ENCODE measurements around the gene CCNL2. TPM values are rescaled to one million over a fixed set of nuclear protein-coding genes. Genes with fewer than 3 reads are reported as not detected.

The CCNL2 gene
- polyA plus RNA-seq, 2 of the 4 experiments (the other 2 are of a cell fraction) = 85.5 to 111 TPM

- TF ChIP-seq BCL3 (IDR thresholded peaks at IDR 0.05) (no peak), ZNF302 (CRISPR knock-in tag; IDR thresholded peaks at IDR 0.05) (no peak), KDM5A (IDR thresholded peaks at IDR 0.05) (no peak), USF2 (IDR thresholded peaks at IDR 0.05) (no peak), E2F6 (IDR thresholded peaks at IDR 0.05; ENCODE audit: borderline replicate concordance, low read depth) (no peak), SMC3 (IDR thresholded peaks at IDR 0.05) (no peak), ESRRA (IDR thresholded peaks at IDR 0.05; ENCODE audit: borderline replicate concordance, low read length) (no peak), HDAC2 (IDR thresholded peaks at IDR 0.05) (no peak), HOXA7 (CRISPR knock-in tag; IDR thresholded peaks at IDR 0.05) (no peak), NR3C1 (IDR thresholded peaks at IDR 0.05) (no peak), ATOH8 (CRISPR knock-in tag; IDR thresholded peaks at IDR 0.05; ENCODE audit: low read depth) (peak; percentile 72; the same call in 1 of the 2 replicates), RNF2 (IDR thresholded peaks at IDR 0.05; ENCODE audit: borderline replicate concordance, low read depth) (no peak), GATA3 (IDR thresholded peaks at IDR 0.05; ENCODE audit: borderline replicate concordance) (no peak), ZFP36 (IDR thresholded peaks at IDR 0.05; ENCODE audit: borderline replicate concordance, partially characterized antibody) (no peak), FOXS1 (CRISPR knock-in tag; IDR thresholded peaks at IDR 0.05) (0 out of 2 replicates have a peak, but pooled peaks have one; percentile 38), HOXB13 (CRISPR knock-in tag; IDR thresholded peaks at IDR 0.05; ENCODE audit: low read depth) (peak; percentile 85; the same call in 1 of the 2 replicates), MAX (IDR thresholded peaks at IDR 0.05) (no peak), HES2 (IDR thresholded peaks at IDR 0.05) (no peak), HOXB5 (CRISPR knock-in tag; IDR thresholded peaks at IDR 0.05) (no peak), MAZ (IDR thresholded peaks at IDR 0.05; ENCODE audit: borderline replicate concordance, low read depth, low read length) (no peak)
- 0 out of 3 replicates have a peak, but pooled peaks cover 3% of the 10 kb centered on the region for H3K4me1 ChIP-seq
- ChIA-PET POLR2A (no interaction called here), CTCF (interaction anchor here (2.3 kb wide), 1 partner anchor 18 kb away, joined by 13 read pairs; no protein-coding TSS in a partner anchor)
- H3K4me3 ChIP-seq = no peak overlapping the region
- no peak overlapping the region for H3K4me2 ChIP-seq
- DNase-seq (ENCODE audit: low read depth in 1 of 2, low spot score in 1 of 2) = no peak
- 73% methylated on average over 19 of the region's 29 CpGs for WGBS (ENCODE audit: missing lambda C conversion rate)
- H3K9me3 ChIP-seq = no peaks in the 10 kb centered on the region
- no peak for FAIRE-seq
- no peak overlapping the region for H3K27ac ChIP-seq
- ATAC-seq = no peak
Measured at GRCh38 chr1:1422465-1423244, 23.5 kb upstream of the CCNL2 start.

GRCh38 chr1:1421907-1422464 lies 22.9 kb upstream of the CCNL2 start:
- ChIA-PET POLR2A (no interaction called here), CTCF (no interaction called here)
- WGBS (ENCODE audit: missing lambda C conversion rate) = 79% methylated on average over 4 of the region's 7 CpGs
- Histone ChIP-seq H3K27ac (peak overlapping the region in 1 of 2 experiments; percentile 52; a peak in 2 of 6 replicates), H3K9me3 (no peaks in the 10 kb centered on the region), H3K4me2 (no peak overlapping the region), H3K4me3 (no peak overlapping the region), H3K4me1 (0 out of 3 replicates have a peak, but pooled peaks cover 3% of the 10 kb centered on the region)
- DNase-seq (ENCODE audit: low read depth in 1 of 2, low spot score in 1 of 2) = no peak
- no peak for ATAC-seq
- no peak for FAIRE-seq
- TF ChIP-seq CBX2 (IDR thresholded peaks at IDR 0.05; ENCODE audit: borderline replicate concordance, low read depth) (no peak), CHD2 (IDR thresholded peaks at IDR 0.05; ENCODE audit: low read length, partially characterized antibody) (no peak), RAD21 (conservative IDR thresholded peaks at IDR 0.05 in 1 of 2, IDR thresholded peaks at IDR 0.05 in 1 of 2) (no peak), HOXB5 (CRISPR knock-in tag; IDR thresholded peaks at IDR 0.05) (no peak), TP53 (CRISPR knock-in tag; IDR thresholded peaks at IDR 0.05) (no peak), NFE2L2 (conservative IDR thresholded peaks at IDR 0.05; ENCODE audit: low read length) (no peak), FOSB (CRISPR knock-in tag; IDR thresholded peaks at IDR 0.05) (no peak), EHF (CRISPR knock-in tag; IDR thresholded peaks at IDR 0.05) (no peak), ZC3H11A (IDR thresholded peaks at IDR 0.05) (no peak), NPAS2 (CRISPR knock-in tag; IDR thresholded peaks at IDR 0.05; ENCODE audit: borderline replicate concordance) (no peak), ZNF302 (CRISPR knock-in tag; IDR thresholded peaks at IDR 0.05) (no peak), FOSL2 (IDR thresholded peaks at IDR 0.05) (no peak), FOSL2 (CRISPR knock-in tag; IDR thresholded peaks at IDR 0.05) (no peak), RNF2 (IDR thresholded peaks at IDR 0.05; ENCODE audit: borderline replicate concordance, low read depth) (no peak), KDM1A (IDR thresholded peaks at IDR 0.05; ENCODE audit: low read depth) (no peak), HOXA7 (CRISPR knock-in tag; IDR thresholded peaks at IDR 0.05) (no peak), BCL3 (IDR thresholded peaks at IDR 0.05) (no peak)
